Measurements from ENCODE around the gene GRID1.

- TF ChIP-seq CTCF (IDR thresholded peaks at IDR 0.05) (no peak), ZFX (IDR thresholded peaks at IDR 0.05; ENCODE audit: borderline replicate concordance) (no peak)
Observed at GRCh38 chr10:86152354-86152753, 214.2 kb downstream of the GRID1 start.

Data from 22Rv1 (cell line).